Right cardiac atrium (tissue), 5 donors: Measurements from ENCODE around the gene BCAS3. TPM values are rescaled to one million over a fixed set of nuclear protein-coding genes. Genes with fewer than 3 reads are reported as not detected.
"Not testable (repeated sequence)": the region's sequence is repeated elsewhere in the genome, so short reads cannot be mapped to it uniquely, and the experiment has no call there.

Experiments used
- ATAC-seq, 2 donors: fragments of 200-7000 bp; cut with Tn5 transposase; one replicate each; pipeline versions ENCODE4 v1.8.0 to v1.9.1; 2020; ENCODE audit warnings: moderate library complexity in 2 of 2, mild to moderate bottlenecking in 1 of 2
- DNase-seq, 3 donors: peaks; one replicate each; pipeline ENCODE4 v3.0.0-alpha.2; 2020
- H3K27ac ChIP-seq: one replicate; pipeline ENCODE4 v1.5.1; 2013; ENCODE audit warnings: mild to moderate bottlenecking, low read length, control low read depth, moderate library complexity
- H3K27me3 ChIP-seq: one replicate; pipeline ENCODE4 v1.6.1; 2013; ENCODE audit not compliant: control insufficient read depth, insufficient read depth
- H3K4me1 ChIP-seq: one replicate; pipeline ENCODE4 v1.6.1; 2013; ENCODE audit warnings: low read length; ENCODE audit not compliant: control insufficient read depth, insufficient read depth
- H3K4me3 ChIP-seq: one replicate; pipeline ENCODE4 v1.5.1; 2013; ENCODE audit warnings: low read length, control low read depth
- H3K9me3 ChIP-seq: one replicate; pipeline ENCODE4 v1.6.1; 2013; ENCODE audit warnings: low read length; ENCODE audit not compliant: control insufficient read depth
- WGBS: extraction: QIAGEN DNeasy Blood & Tissue Kit; methylation state at CpG from one replicate; pipeline ENCODE4 v1.1.7; 2013; 5-methylcytosine and 5-hydroxymethylcytosine counted together
- intact Hi-C, 4 donors: fragments of 100-400 bp; cut with DNase I; formaldehyde crosslinking; loops; one replicate each; pipeline versions ENCODE4 v1.11.0 to v1.14.0; 2022 to 2023
- polyA plus RNA-seq: library from polyadenylated mRNA; stranded (reverse); fragments of 200-250 nt; gene quantifications from one replicate; pipeline ENCODE4 v1.2.3, GENCODE V29; 2013
- total RNA-seq, 4 donors: library from RNA; stranded (reverse); fragmentation: NEBNext Ultra II Directional; extraction: Animal tissue kit (Norgen Biotek cat#: 25700); gene quantifications; one replicate each; pipeline ENCODE4 v1.2.1, GENCODE V29; 2021
- donor health status: healthy with polysubstance abuse.
- donor health status: DM: no; HTN: yes; CAD: no.
- donor health status: DM: no; HTN: no; CAD: no.
- donor health status: DM: no; HTN: yes; CAD: no; lungs with severe emphysema.
- donor health status: DM: yes; HTN: yes; CAD: no.

The BCAS3 gene
- total and polyA plus RNA-seq, 5 donors = 6.6 to 19.6 (median 19.1) TPM

DNA sequence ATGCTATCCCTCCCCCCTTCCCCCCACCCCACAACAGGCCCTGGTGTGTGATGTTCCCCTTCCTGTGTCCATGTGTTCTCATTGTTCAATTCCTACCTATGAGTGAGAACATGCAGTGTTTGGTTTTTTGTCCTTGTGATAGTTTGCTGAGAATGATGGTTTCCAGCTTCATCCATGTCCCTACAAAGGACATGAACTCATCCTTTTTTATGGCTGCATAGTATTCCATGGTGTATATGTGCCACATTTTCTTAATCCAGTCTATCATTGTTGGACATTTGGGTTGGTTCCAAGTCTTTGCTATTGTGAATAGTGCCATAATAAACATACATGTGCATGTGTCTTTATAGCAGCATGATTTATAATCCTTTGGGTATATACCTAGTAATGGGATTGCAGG is 258.3 kb downstream of the BCAS3 start:
- ATAC-seq, H3K4me1 ChIP-seq, H3K4me3 ChIP-seq, H3K27me3 ChIP-seq, H3K27ac ChIP-seq, DNase-seq, intact Hi-C loops, H3K9me3 ChIP-seq: not testable (repeated sequence)

- Histone ChIP-seq H3K27ac (no peak overlapping the region), H3K4me3 (no peak overlapping the region), H3K9me3 (no peaks in the 10 kb centered on the region), H3K27me3 (no peaks in the 10 kb centered on the region), H3K4me1 (no peaks in the 10 kb centered on the region)
- DNase-seq = no peak
- 95% methylated on average over 2 of the region's 2 CpGs for WGBS
- intact Hi-C loops = no loop called here
- ATAC-seq = no peak
Measured at GRCh38 chr17:60939318-60939717, 261.7 kb downstream of the BCAS3 start.

GRCh38 chr17:60941028-60941427 is 263.4 kb downstream of the BCAS3 start:
- peak overlapping the region; percentile 16 for H3K27ac ChIP-seq
- 14% methylated on average over 5 of the region's 5 CpGs for WGBS
- H3K4me3 ChIP-seq = no peak overlapping the region
- intact Hi-C loops = no loop called here
- H3K9me3 ChIP-seq = no peaks in the 10 kb centered on the region
- DNase-seq (peak; percentile 54 to 74 (median 65)), ATAC-seq (peak; percentile 91 to 99)
- H3K27me3 ChIP-seq = no peaks in the 10 kb centered on the region
- no peaks in the 10 kb centered on the region for H3K4me1 ChIP-seq

GRCh38 chr17:60941571-60941970 is 263.9 kb downstream of the BCAS3 start:
- Histone ChIP-seq H3K9me3 (no peaks in the 10 kb centered on the region), H3K4me1 (no peaks in the 10 kb centered on the region), H3K4me3 (no peak overlapping the region), H3K27me3 (no peaks in the 10 kb centered on the region), H3K27ac (no peak overlapping the region)
- 55% methylated on average over 2 of the region's 2 CpGs for WGBS
- intact Hi-C loops = no loop called here
- no peak for DNase-seq
- no peak for ATAC-seq

GRCh38 chr17:60944751-60945150 is 267.1 kb downstream of the BCAS3 start:
- Histone ChIP-seq H3K27ac (no peak overlapping the region), H3K4me1 (no peaks in the 10 kb centered on the region), H3K27me3 (no peaks in the 10 kb centered on the region), H3K9me3 (no peaks in the 10 kb centered on the region), H3K4me3 (no peak overlapping the region)
- ATAC-seq (no peak), DNase-seq (no peak)
- intact Hi-C loops = no loop called here
- 92% methylated on average over 3 of the region's 3 CpGs for WGBS

- H3K4me1 ChIP-seq = no peaks in the 10 kb centered on the region
- H3K4me3 ChIP-seq = no peak overlapping the region
- H3K27ac ChIP-seq = no peak overlapping the region
- intact Hi-C loops = no loop called here
- DNase-seq = no peak
- WGBS = 67% methylated on average over 1 of the region's 1 CpG
- ATAC-seq = no peak
- no peaks in the 10 kb centered on the region for H3K27me3 ChIP-seq
- no peaks in the 10 kb centered on the region for H3K9me3 ChIP-seq
Measured at GRCh38 chr17:60947100-60947499, 269.4 kb downstream of the BCAS3 start.

GRCh38 chr17:60947543-60947942 is 269.9 kb downstream of the BCAS3 start:
- no peak for DNase-seq
- intact Hi-C loops = no loop called here
- ATAC-seq = no peak
- no peaks in the 10 kb centered on the region for H3K9me3 ChIP-seq
- WGBS = over 99% methylated on average over 3 of the region's 3 CpGs
- H3K4me1 ChIP-seq = no peaks in the 10 kb centered on the region
- H3K4me3 ChIP-seq = no peak overlapping the region
- no peaks in the 10 kb centered on the region for H3K27me3 ChIP-seq
- H3K27ac ChIP-seq = no peak overlapping the region

DNA sequence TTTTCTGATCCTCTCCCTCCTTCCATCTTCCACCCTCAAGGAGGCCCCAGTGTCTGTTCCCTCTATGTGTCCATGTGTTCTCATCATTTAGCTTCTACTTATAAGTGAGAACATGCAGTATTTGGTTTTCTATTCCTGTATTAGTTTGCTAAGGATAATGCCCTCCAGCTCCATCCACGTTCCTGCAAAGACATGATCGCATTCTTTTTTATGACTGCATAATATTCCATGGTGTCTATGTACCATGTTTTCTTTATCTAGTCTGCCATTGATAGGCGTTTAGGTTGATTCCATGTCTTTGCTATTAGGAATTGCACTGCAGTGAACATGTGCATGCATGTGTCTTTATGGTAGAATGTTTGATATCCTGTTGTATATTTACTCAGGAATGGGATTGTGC is 275.1 kb downstream of the BCAS3 start:
- Histone ChIP-seq H3K4me3 (no peak overlapping the region), H3K27me3 (no peaks in the 10 kb centered on the region), H3K4me1 (no peaks in the 10 kb centered on the region), H3K27ac (no peak overlapping the region), H3K9me3 (no peaks in the 10 kb centered on the region)
- DNase-seq = no peak
- WGBS = 98% methylated on average over 3 of the region's 3 CpGs
- intact Hi-C loops = no loop called here
- no peak for ATAC-seq

- DNase-seq = no peak
- Histone ChIP-seq H3K4me1 (no peaks in the 10 kb centered on the region), H3K27ac (no peak overlapping the region), H3K9me3 (no peaks in the 10 kb centered on the region), H3K27me3 (no peaks in the 10 kb centered on the region), H3K4me3 (no peak overlapping the region)
- ATAC-seq = no peak
- WGBS = 97% methylated on average over 2 of the region's 2 CpGs
- intact Hi-C loops = no loop called here
Measured at GRCh38 chr17:60959011-60959410, 281.4 kb downstream of the BCAS3 start.

DNA sequence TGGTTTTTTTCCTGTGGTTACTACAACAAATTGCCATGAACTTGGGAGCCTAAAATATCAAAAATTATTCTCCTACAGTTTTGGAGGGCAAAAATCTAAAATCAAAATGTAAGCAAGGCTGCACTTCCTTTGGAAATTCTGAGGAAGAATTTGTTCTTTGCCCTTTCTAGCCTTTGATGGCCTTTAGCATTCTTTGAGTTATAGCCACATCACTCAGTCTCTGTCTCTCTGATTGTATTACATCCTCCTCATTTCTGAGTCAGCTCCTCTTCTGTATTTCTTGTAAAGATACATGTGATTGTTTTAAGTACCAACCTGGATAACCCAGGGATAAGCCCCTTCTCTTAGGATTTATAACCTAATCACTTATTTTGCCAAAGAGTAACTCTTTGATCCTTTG is 282.0 kb downstream of the BCAS3 start:
- H3K9me3 ChIP-seq = no peaks in the 10 kb centered on the region
- ATAC-seq (no peak), DNase-seq (no peak)
- H3K4me1 ChIP-seq = no peaks in the 10 kb centered on the region
- intact Hi-C loops = no loop called here
- H3K4me3 ChIP-seq = no peak overlapping the region
- H3K27me3 ChIP-seq = no peaks in the 10 kb centered on the region
- H3K27ac ChIP-seq = no peak overlapping the region

GRCh38 chr17:60960398-60961065 is 282.9 kb downstream of the BCAS3 start:
- Histone ChIP-seq H3K9me3 (no peaks in the 10 kb centered on the region), H3K27me3 (no peaks in the 10 kb centered on the region), H3K4me3 (no peak overlapping the region), H3K27ac (no peak overlapping the region), H3K4me1 (no peaks in the 10 kb centered on the region)
- 99% methylated on average over 3 of the region's 3 CpGs for WGBS
- DNase-seq (no peak), ATAC-seq (no peak)
- intact Hi-C loops = no loop called here

GRCh38 chr17:60964160-60964559 is 286.5 kb downstream of the BCAS3 start:
- WGBS = 94% methylated on average over 2 of the region's 2 CpGs
- no peaks in the 10 kb centered on the region for H3K9me3 ChIP-seq
- intact Hi-C loops = no loop called here
- ATAC-seq = no peak
- H3K27me3 ChIP-seq = no peaks in the 10 kb centered on the region
- no peak for DNase-seq
- no peak overlapping the region for H3K4me3 ChIP-seq
- no peaks in the 10 kb centered on the region for H3K4me1 ChIP-seq
- H3K27ac ChIP-seq = no peak overlapping the region
